ENCODE results near the gene SERGEF. TPM values are rescaled to one million over a fixed set of nuclear protein-coding genes. Genes with fewer than 3 reads are reported as not detected.

SERGEF gene
- total RNA-seq, 1 donor from 2014 or later, result 18.4 TPM

- no peak for DNase-seq
Observed at GRCh38 chr11:17745023-17745772, 267.6 kb downstream of the SERGEF start.

GRCh38 chr11:17744151-17744940 is 268.5 kb downstream of the SERGEF start:
- DNase-seq, result no peak

- DNase-seq, result no peak
Observed at GRCh38 chr11:17743808-17744119, 269.1 kb downstream of the SERGEF start.

GRCh38 chr11:17743026-17743807 is 269.6 kb downstream of the SERGEF start:
- no peak for DNase-seq

- DNase-seq, result no peak
Observed at GRCh38 chr11:17742019-17742418, 270.8 kb downstream of the SERGEF start.

- no peak for DNase-seq
Observed at GRCh38 chr11:17741487-17741886, 271.4 kb downstream of the SERGEF start.

- no peak for DNase-seq
Observed at GRCh38 chr11:17740649-17741235, 272.1 kb downstream of the SERGEF start.

GRCh38 chr11:17739945-17740338 is 272.9 kb downstream of the SERGEF start:
- DNase-seq, result no peak

- DNase-seq, result no peak
Observed at GRCh38 chr11:17738151-17738973, 274.5 kb downstream of the SERGEF start.

Other genes starting within 250 kb of the SERGEF start
- gene TPH1, start 33.2 kb upstream of the SERGEF start, total RNA-seq, result under 0.01 TPM in 1 of 2 replicates, not detected in the other
- 18.0 and 24.7 TPM in 2 replicates for gene SAAL1, start 93.0 kb upstream of the SERGEF start, total RNA-seq
- gene MRGPRX3, start 119.5 kb upstream of the SERGEF start, total RNA-seq, result not detected in 2 replicates
- gene MRGPRX4, start 159.8 kb upstream of the SERGEF start, total RNA-seq, result 0.19 and 0.51 TPM in 2 replicates
- gene SAA4, start 223.8 kb upstream of the SERGEF start, total RNA-seq, result not detected in 2 replicates
- 0.70 and 2.0 TPM in 2 replicates for gene SAA2, start 235.6 kb upstream of the SERGEF start, total RNA-seq